Measurements from ENCODE around the gene NPFF. TPM values are rescaled to one million over a fixed set of nuclear protein-coding genes. Genes with fewer than 3 reads are reported as not detected.

The NPFF gene
- not detected in 2 replicates for total RNA-seq

GRCh38 chr12:53506881-53507602 is at the start of gene NPFF:
Gene NPFF, minus strand, starts transcription at chr12:53507484. Its CDS starts 10 bp downstream, at chr12:53507474.

GRCh38 chr12:53500776-53501614 is 6.3 kb downstream of the NPFF start, which contains the start of gene TARBP2:
Gene TARBP2, plus strand, starts transcription at chr12:53501283. Its CDS starts 126 bp downstream, at chr12:53501409.

GRCh38 chr12:53499266-53500141 is 7.8 kb downstream of the NPFF start, which contains the start of gene MAP3K12:
Gene MAP3K12, minus strand, starts transcription at chr12:53499458. Its CDS starts 12,067 bp downstream, at chr12:53487391.

Small RNAs within 50 kb of the gene (small RNA-seq; reads per million reads assigned to genes)
- gene AC023509.3: not detected

Other genes with a start within 250 kb of the NPFF start
- 1.6 and 1.8 TPM in 2 replicates for gene ESPL1, start 239.2 kb downstream of the NPFF start, total RNA-seq
- 233 and 253 TPM in 2 replicates for gene PFDN5, start 211.9 kb downstream of the NPFF start, total RNA-seq
- 38.8 and 39.8 TPM in 2 replicates for gene MYG1, start 207.8 kb downstream of the NPFF start, total RNA-seq
- 32.1 and 33.5 TPM in 2 replicates for gene AAAS, start 185.9 kb downstream of the NPFF start, total RNA-seq
- gene SP7, start 171.1 kb downstream of the NPFF start, total RNA-seq: not detected in 2 replicates
- gene SP1, start 127.3 kb downstream of the NPFF start, total RNA-seq: 62.8 and 68.2 TPM in 2 replicates
- gene AMHR2, start 83.6 kb downstream of the NPFF start, total RNA-seq: not detected in 2 replicates
- 50.5 and 59.4 TPM in 2 replicates for gene PRR13, start 65.8 kb downstream of the NPFF start, total RNA-seq
- 257 and 260 TPM in 2 replicates for gene PCBP2, start 55.4 kb downstream of the NPFF start, total RNA-seq
- 51.5 and 53.5 TPM in 2 replicates for gene MAP3K12, start 8.0 kb downstream of the NPFF start, total RNA-seq
- 27.4 and 33.4 TPM in 2 replicates for gene TARBP2, start 6.2 kb downstream of the NPFF start, total RNA-seq
- gene ATF7, start 118.9 kb upstream of the NPFF start, total RNA-seq: 11.3 and 16.4 TPM in 2 replicates
- gene ATP5MC2, start 168.6 kb upstream of the NPFF start, total RNA-seq: 82.6 and 128 TPM in 2 replicates
- gene CALCOCO1, start 220.0 kb upstream of the NPFF start, total RNA-seq: 138 and 149 TPM in 2 replicates
- not detected in 2 replicates for gene CISTR, start 244.5 kb upstream of the NPFF start, total RNA-seq